H9 (cell line): ENCODE data around the gene NKX2-2. TPM values are rescaled to one million over a fixed set of nuclear protein-coding genes. Genes with fewer than 3 reads are reported as not detected.

ENCODE experiments used
- DNase-seq: peaks from one replicate; pipeline ENCODE4 v3.0.0-alpha.2; 2017
- H2AFZ ChIP-seq: one replicate; pipeline ENCODE4 v1.6.1; 2013; ENCODE audit warnings: mild to moderate bottlenecking, low read length, control low read depth, moderate library complexity
- H2AK5ac ChIP-seq: 2 replicates; pipeline ENCODE4 v1.6.1; 2013; ENCODE audit warnings: low read length, control low read depth, mixed read lengths; ENCODE audit not compliant: insufficient read length
- H2BK120ac ChIP-seq: one replicate; pipeline ENCODE4 v1.6.1; 2013; ENCODE audit warnings: low read depth, mild to moderate bottlenecking, low read length, control low read depth, inconsistent platforms; ENCODE audit not compliant: poor library complexity, severe bottlenecking
- H2BK12ac ChIP-seq: 2 replicates; pipeline ENCODE4 v1.6.1; 2013; ENCODE audit warnings: low read length, control low read depth, mixed read lengths, low read depth; ENCODE audit not compliant: insufficient read length
- H2BK15ac ChIP-seq: 2 replicates; pipeline ENCODE4 v1.6.1; 2013; ENCODE audit warnings: low read depth, low read length, control low read depth
- H2BK20ac ChIP-seq: one replicate; pipeline ENCODE4 v1.6.1; 2013; ENCODE audit warnings: low read depth, mild to moderate bottlenecking, low read length, control low read depth, inconsistent platforms; ENCODE audit not compliant: poor library complexity, severe bottlenecking
- H2BK5ac ChIP-seq: 2 replicates; pipeline ENCODE4 v1.6.1; 2013; ENCODE audit warnings: low read length, control low read depth, mixed read lengths; ENCODE audit not compliant: insufficient read length
- H3K14ac ChIP-seq: 2 replicates; pipeline ENCODE4 v1.6.1; 2013; ENCODE audit warnings: low read length, control low read depth; ENCODE audit not compliant: insufficient read depth
- H3K18ac ChIP-seq: 2 replicates; pipeline ENCODE4 v1.6.1; 2013; ENCODE audit warnings: low read depth, mild to moderate bottlenecking, mixed read lengths, low read length, control low read depth; ENCODE audit not compliant: insufficient read length
- H3K23ac ChIP-seq: 2 replicates; pipeline ENCODE4 v1.6.1; 2013; ENCODE audit warnings: low read length, control low read depth, mixed read lengths, low read depth; ENCODE audit not compliant: insufficient read length
- H3K23me2 ChIP-seq: 2 replicates; pipeline ENCODE4 v1.6.1; 2013; ENCODE audit warnings: low read depth, mild to moderate bottlenecking, mixed read lengths, low read length, control low read depth; ENCODE audit not compliant: insufficient read length, poor library complexity, severe bottlenecking
- H3K27ac ChIP-seq: 2 replicates; pipeline ENCODE4 v1.5.1; 2013; ENCODE audit warnings: low read length, control low read depth, mixed read lengths, low read depth; ENCODE audit not compliant: insufficient read length
- H3K27me3 ChIP-seq: 2 replicates; pipeline ENCODE4 v1.6.1; 2013; ENCODE audit warnings: low read length, control low read depth, inconsistent platforms; ENCODE audit not compliant: insufficient read depth
- H3K4ac ChIP-seq: 2 replicates; pipeline ENCODE4 v1.6.1; 2013; ENCODE audit warnings: low read depth, mild to moderate bottlenecking, control low read depth, inconsistent platforms, low read length, moderate library complexity
- H3K4me1 ChIP-seq: 2 replicates; pipeline ENCODE4 v1.6.1; 2013; ENCODE audit warnings: low read length, control low read depth, inconsistent platforms; ENCODE audit not compliant: insufficient read depth
- H3K4me2 ChIP-seq: 2 replicates; pipeline ENCODE4 v1.6.1; 2013; ENCODE audit warnings: low read length, control low read depth, mixed read lengths; ENCODE audit not compliant: insufficient read length, insufficient read depth
- H3K56ac ChIP-seq: 2 replicates; pipeline ENCODE4 v1.6.1; 2013; ENCODE audit warnings: low read depth, mild to moderate bottlenecking, mixed read lengths, low read length, control low read depth; ENCODE audit not compliant: insufficient read length
- H3K79me1 ChIP-seq: 2 replicates; pipeline ENCODE4 v1.6.1; 2013; ENCODE audit warnings: low read depth, mild to moderate bottlenecking, moderate library complexity, low read length, control low read depth, inconsistent platforms; ENCODE audit not compliant: insufficient read depth, poor library complexity, severe bottlenecking
- H3K79me2 ChIP-seq: 2 replicates; pipeline ENCODE4 v1.6.1; 2013; ENCODE audit warnings: low read length, control low read depth, inconsistent platforms; ENCODE audit not compliant: insufficient read depth
- H3K9ac ChIP-seq: 2 replicates; pipeline ENCODE4 v1.6.1; 2013; ENCODE audit warnings: low read length, control low read depth, mixed read lengths; ENCODE audit not compliant: insufficient read length; ENCODE audit errors: extremely low read depth
- H3K9me3 ChIP-seq: one replicate; pipeline ENCODE4 v1.6.1; 2013; ENCODE audit warnings: low read depth, low read length, inconsistent platforms; ENCODE audit not compliant: control insufficient read depth
- H3T11ph ChIP-seq: one replicate; pipeline ENCODE4 v1.6.1; 2013; ENCODE audit warnings: mild to moderate bottlenecking, low read length, control low read depth, inconsistent platforms
- H4K20me1 ChIP-seq: one replicate; pipeline ENCODE4 v1.6.1; 2013; ENCODE audit not compliant: control insufficient read depth, insufficient read length, insufficient read depth
- H4K5ac ChIP-seq: 2 replicates; pipeline ENCODE4 v1.6.1; 2013; ENCODE audit warnings: low read depth, mild to moderate bottlenecking, mixed read lengths, low read length, control low read depth; ENCODE audit not compliant: insufficient read length
- H4K8ac ChIP-seq: replicated peaks from 2 replicates; pipeline ENCODE4 v1.6.1; 2013; ENCODE audit warnings: low read length, control low read depth, mixed read lengths, low read depth; ENCODE audit not compliant: insufficient read length
- H4K91ac ChIP-seq: 2 replicates; pipeline ENCODE4 v1.6.1; 2013; ENCODE audit warnings: low read depth, mild to moderate bottlenecking, moderate library complexity, mixed read lengths, low read length, control low read depth; ENCODE audit not compliant: insufficient read length
- H3K27ac Mint-ChIP-seq, 3 experiments: 2 replicates in 2 of 3; 3 replicates in 1 of 3; pipeline ENCODE4 v1.8.0; 2020 to 2021; ENCODE audit warnings: mixed read lengths in 3 of 3, mild to moderate bottlenecking in 1 of 3, moderate library complexity in 1 of 3
- H3K27me3 Mint-ChIP-seq: 2 replicates; pipeline ENCODE4 v1.8.0; 2021; ENCODE audit warnings: low read depth, mild to moderate bottlenecking, moderate library complexity, mixed read lengths
- H3K36me3 Mint-ChIP-seq, 3 experiments: 2 replicates in 2 of 3; 3 replicates in 1 of 3; pipeline ENCODE4 v1.8.0; 2020 to 2021; ENCODE audit warnings: low read depth in 3 of 3, mixed read lengths in 3 of 3; ENCODE audit not compliant: insufficient read depth in 1 of 3
- H3K4me1 Mint-ChIP-seq, 2 experiments: 2 replicates each; pipeline ENCODE4 v1.8.0; 2020; ENCODE audit warnings: mixed read lengths in 2 of 2
- H3K4me3 Mint-ChIP-seq, 2 experiments: 2 replicates in 1 of 2; 3 replicates in 1 of 2; pipeline ENCODE4 v1.8.0; 2020 to 2021; ENCODE audit warnings: mild to moderate bottlenecking in 2 of 2, mixed read lengths in 2 of 2, moderate library complexity in 1 of 2
- H3K9me3 Mint-ChIP-seq, 2 experiments: 2 replicates in 1 of 2; 3 replicates in 1 of 2; pipeline ENCODE4 v1.8.0; 2020; ENCODE audit warnings: mild to moderate bottlenecking in 2 of 2, mixed read lengths in 2 of 2, moderate library complexity in 1 of 2
- CTCF ChIP-seq: fragments of 200-600 bp; sonication (generic); conservative IDR thresholded peaks from 3 replicates; pipeline ENCODE4 v1.8.0; 2021; ENCODE audit warnings: antibody characterized with exemption, mild to moderate bottlenecking
- WGBS: extraction: QIAGEN DNeasy Blood & Tissue Kit; methylation state at CpG from one replicate; pipeline ENCODE4 v1.1.7; 2013; ENCODE audit warnings: missing lambda C conversion rate, low lambda C conversion rate, mixed read lengths; ENCODE audit not compliant: insufficient read length; ENCODE audit errors: extremely low coverage; 5-methylcytosine and 5-hydroxymethylcytosine counted together
- total RNA-seq: library from RNA; stranded (reverse); gene quantifications from 2 replicates; pipeline ENCODE4 v1.2.1, GENCODE V29; 2021

NKX2-2 gene
- total RNA-seq, 1 experiment from 2014 or later: not detected

- Histone ChIP-seq H2BK12ac (no peak overlapping the region), H3K18ac (no peak overlapping the region), H2BK15ac (no peak overlapping the region), H2BK20ac (no peak overlapping the region), H4K8ac (no peak overlapping the region), H3K4me2 (peak overlapping the region; percentile 41), H3K27ac (no peak overlapping the region), H3K14ac (no peak overlapping the region), H2AK5ac (no peak overlapping the region), H3K27me3 (peaks cover 81% of the 10 kb centered on the region), H3T11ph (no peak overlapping the region), H4K5ac (no peak overlapping the region), H4K20me1 (no peaks in the 10 kb centered on the region), H3K4ac (no peak overlapping the region), H2AFZ (no peak overlapping the region), H2BK120ac (no peak overlapping the region), H4K91ac (no peak overlapping the region), H3K23ac (no peak overlapping the region), H3K79me2 (no peaks in the 10 kb centered on the region), H3K4me1 (peaks cover 2% of the 10 kb centered on the region; the same call in 1 of the 2 replicates), H3K79me1 (no peaks in the 10 kb centered on the region), H2BK5ac (no peak overlapping the region), H3K9ac (no peak overlapping the region), H3K23me2 (peaks cover 26% of the 10 kb centered on the region), H3K56ac (no peak overlapping the region), H3K9me3 (no peaks in the 10 kb centered on the region)
- H3K9me3 Mint-ChIP-seq: no peaks in the 10 kb centered on the region; a peak in 2 of 5 replicates
- H3K27ac Mint-ChIP-seq: no peak overlapping the region
- peaks cover 50 to 61% of the 10 kb centered on the region in 2 experiments for H3K4me1 Mint-ChIP-seq
- H3K27me3 Mint-ChIP-seq: peaks cover 100% of the 10 kb centered on the region
- no CpG with 5 or more reads among the region's 20 CpGs for WGBS
- H3K36me3 Mint-ChIP-seq: no peaks in the 10 kb centered on the region
- no peak for DNase-seq
- H3K4me3 Mint-ChIP-seq: peak overlapping the region in 1 of 2 experiments; percentile 74; a peak in 4 of 5 replicates
- TF ChIP-seq CTCF: no peak
These were observed 2.3 kb upstream of the NKX2-2 start for GRCh38 chr20:21516180-21516567.
